Measurements from ENCODE around the gene KIAA1210. TPM values are rescaled to one million over a fixed set of nuclear protein-coding genes. Genes with fewer than 3 reads are reported as not detected.
A peak's percentile ranks its signal among the peaks of the same experiment; 100 is the strongest.

KIAA1210 gene
- total and polyA plus RNA-seq, 2 experiments from 2014 or later: not detected

DNA sequence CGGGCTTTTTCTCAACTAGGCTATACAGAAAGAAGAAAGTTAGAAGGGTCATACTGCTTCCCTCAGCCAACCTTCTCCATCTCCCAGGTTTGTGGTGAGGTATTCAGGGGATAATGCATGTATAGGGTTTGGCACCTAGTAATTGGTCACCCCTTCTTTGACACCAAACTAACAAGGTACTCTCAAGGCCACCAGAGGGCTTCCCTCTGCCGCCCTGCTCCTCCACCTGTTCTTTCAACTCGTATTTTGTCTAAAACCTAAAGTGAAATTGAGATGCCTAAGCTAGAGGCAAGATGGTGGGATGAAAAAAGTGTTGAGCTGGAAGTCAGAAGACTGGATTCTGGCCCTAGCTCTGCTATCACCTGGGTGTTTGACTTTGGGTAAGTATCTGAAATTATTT, 32.8 kb downstream of the KIAA1210 start:
- H3K36me3 ChIP-seq (ENCODE audit: insufficient read depth): no peaks in the 10 kb centered on the region
- peaks cover 11% of the 10 kb centered on the region for H3K4me1 Mint-ChIP-seq
- DNase-seq (ENCODE audit: low spot score): peak; percentile 21
- no peaks in the 10 kb centered on the region for H4K20me1 ChIP-seq (replicated peaks; ENCODE audit: insufficient read depth)
- H2AFZ ChIP-seq: no peak overlapping the region
- ATAC-seq: no peak
- no peak overlapping the region for H3K4me2 ChIP-seq
- no peaks in the 10 kb centered on the region for H3F3A ChIP-seq (replicated peaks; ENCODE audit: low read depth)
- H3K9me3 Mint-ChIP-seq: no peaks in the 10 kb centered on the region
- H3K27ac ChIP-seq (ENCODE audit: low read depth): no peak overlapping the region
- no peaks in the 10 kb centered on the region for H3K36me3 Mint-ChIP-seq (ENCODE audit: low read depth)
- no peaks in the 10 kb centered on the region for H3K79me2 ChIP-seq (replicated peaks; ENCODE audit: insufficient read depth)
- H3K27me3 Mint-ChIP-seq (ENCODE audit: insufficient read depth, low read depth, poor library complexity): peaks cover 3% of the 10 kb centered on the region
- H3K4me3 ChIP-seq: no peak overlapping the region
- TF ChIP-seq JUNB (IDR thresholded peaks at IDR 0.05; ENCODE audit: unreplicated experiment) (no peak), CTCF (conservative IDR thresholded peaks at IDR 0.05; ENCODE audit: low read depth in 2 of 2) (peak; percentile 17 to 33; a peak in 2 of 4 replicates)
- H3K27ac Mint-ChIP-seq: no peak overlapping the region
- no peaks in the 10 kb centered on the region for H3K27me3 ChIP-seq (ENCODE audit: insufficient read depth)
- H3K4me1 ChIP-seq (ENCODE audit: insufficient read depth): no peaks in the 10 kb centered on the region; the same call in 1 of the 2 replicates
- H3K9me2 ChIP-seq (ENCODE audit: insufficient read depth): no peaks in the 10 kb centered on the region
- H3K4me3 Mint-ChIP-seq: no peak overlapping the region

DNA sequence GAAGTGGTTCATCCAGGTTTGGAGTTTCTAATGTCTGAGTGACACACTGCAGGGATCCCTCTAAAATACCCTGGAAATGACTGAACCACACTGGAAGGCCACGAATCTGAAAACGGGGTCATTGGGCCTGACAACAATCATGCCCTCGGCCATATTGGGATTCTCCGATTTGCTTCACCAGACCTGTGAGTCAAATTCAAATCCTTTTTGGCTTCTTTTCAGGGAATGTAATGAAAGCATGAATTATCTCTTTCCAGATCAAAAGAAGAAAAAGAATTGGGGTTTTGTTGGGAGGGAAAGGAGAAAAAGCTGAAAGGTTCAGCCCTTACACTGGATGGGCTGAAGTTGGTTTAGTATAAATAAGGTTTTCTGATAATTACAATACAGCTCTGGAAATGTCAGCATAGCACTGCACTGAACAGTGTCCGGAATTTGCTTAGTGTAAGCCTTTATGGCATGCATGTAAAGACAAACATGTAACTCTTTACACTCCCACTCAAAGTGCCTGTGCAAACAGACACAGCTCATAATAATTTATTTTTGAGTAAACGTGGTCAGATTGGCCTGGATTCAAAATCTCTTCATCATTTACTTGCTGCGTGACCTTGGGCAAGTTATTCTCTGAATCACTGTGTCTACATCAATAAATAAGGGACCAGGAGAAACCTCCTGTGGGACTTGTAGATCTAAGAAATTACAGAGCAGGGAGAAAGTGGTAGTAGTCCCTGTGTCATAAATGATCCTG, 33.4 kb downstream of the KIAA1210 start:
- Histone ChIP-seq H3K79me2 (replicated peaks; ENCODE audit: insufficient read depth) (no peaks in the 10 kb centered on the region), H3K36me3 (ENCODE audit: insufficient read depth) (no peaks in the 10 kb centered on the region), H3K9me2 (ENCODE audit: insufficient read depth) (no peaks in the 10 kb centered on the region), H3F3A (replicated peaks; ENCODE audit: low read depth) (no peaks in the 10 kb centered on the region), H2AFZ (no peak overlapping the region), H3K27me3 (ENCODE audit: insufficient read depth) (no peaks in the 10 kb centered on the region), H3K4me3 (no peak overlapping the region), H4K20me1 (replicated peaks; ENCODE audit: insufficient read depth) (no peaks in the 10 kb centered on the region), H3K27ac (ENCODE audit: low read depth) (no peak overlapping the region), H3K4me1 (ENCODE audit: insufficient read depth) (no peaks in the 10 kb centered on the region; the same call in 1 of the 2 replicates), H3K4me2 (no peak overlapping the region)
- Mint-ChIP-seq H3K4me3 (no peak overlapping the region), H3K4me1 (peaks cover 11% of the 10 kb centered on the region), H3K36me3 (ENCODE audit: low read depth) (no peaks in the 10 kb centered on the region), H3K27ac (no peak overlapping the region), H3K27me3 (ENCODE audit: insufficient read depth, low read depth, poor library complexity) (peaks cover 5% of the 10 kb centered on the region), H3K9me3 (no peaks in the 10 kb centered on the region)
- ATAC-seq: no peak
- DNase-seq (ENCODE audit: low spot score): no peak
- no peak for TF ChIP-seq ZNF114 (CRISPR knock-in tag; IDR thresholded peaks at IDR 0.05)
- no peak for TF ChIP-seq CREB1 (CRISPR knock-in tag; IDR thresholded peaks at IDR 0.05; ENCODE audit: low read depth)
- no peak for TF ChIP-seq JUNB (IDR thresholded peaks at IDR 0.05; ENCODE audit: unreplicated experiment)
- no peak for TF ChIP-seq STAT1 (IDR thresholded peaks at IDR 0.05; ENCODE audit: unreplicated experiment)
- TF ChIP-seq REST (IDR thresholded peaks at IDR 0.05; ENCODE audit: unreplicated experiment): no peak
- no peak for TF ChIP-seq CTCF (conservative IDR thresholded peaks at IDR 0.05; ENCODE audit: low read depth in 2 of 2)
- TF ChIP-seq ETS1 (IDR thresholded peaks at IDR 0.05): no peak
- TF ChIP-seq POLR2AphosphoS5 (IDR thresholded peaks at IDR 0.05; ENCODE audit: low read depth): no peak
- no peak for TF ChIP-seq EZH2phosphoT487 (IDR thresholded peaks at IDR 0.05; ENCODE audit: unreplicated experiment)
- no peak for TF ChIP-seq NANOG (IDR thresholded peaks at IDR 0.05; ENCODE audit: borderline replicate concordance)
- TF ChIP-seq EZH2 (IDR thresholded peaks at IDR 0.05; ENCODE audit: low read depth, unreplicated experiment): no peak

All from GM23338 (cell line).